ENCODE results near the gene LAMA2. TPM values are rescaled to one million over a fixed set of nuclear protein-coding genes. Genes with fewer than 3 reads are reported as not detected.

LAMA2 gene
- total RNA-seq, 4 donors from 2014 or later: 115 to 153 (median 134) TPM

- WGBS: 89% methylated on average over 3 of the region's 3 CpGs
- intact Hi-C loops (cut with DNase I): no loop called here
Observed at GRCh38 chr6:129516005-129516404, 633.1 kb downstream of the LAMA2 start.

GRCh38 chr6:129516787-129517186 lies 633.8 kb downstream of the LAMA2 start:
- Histone ChIP-seq H3K27ac (replicated peaks in 1 of 4) (no peak overlapping the region), H3K4me3 (no peak overlapping the region), H3K27me3 (no peaks in the 10 kb centered on the region), H3K4me1 (no peaks in the 10 kb centered on the region), H3K36me3 (peaks cover 0 to 63% (median 5%) of the 10 kb centered on the region in 4 donors), H3K9me3 (no peaks in the 10 kb centered on the region)
- intact Hi-C loops (cut with DNase I): no loop called here
- TF ChIP-seq CTCF (IDR thresholded peaks at IDR 0.05): no peak
- TF ChIP-seq POLR2AphosphoS5 (IDR thresholded peaks at IDR 0.05): no peak
- no peak for TF ChIP-seq POLR2A (IDR thresholded peaks at IDR 0.05; ENCODE audit: low read depth)
- TF ChIP-seq EP300 (IDR thresholded peaks at IDR 0.05): no peak
- WGBS: 69% methylated on average over 1 of the region's 1 CpG
- DNase-seq (ENCODE audit: extremely low spot score): no peak

More at GRCh38 chr6:129516005-129516404, 633.1 kb downstream of the LAMA2 start:
- no peaks in the 10 kb centered on the region for H3K4me1 ChIP-seq
- no peaks in the 10 kb centered on the region for H3K27me3 ChIP-seq
- H3K4me3 ChIP-seq: no peak overlapping the region
- no peak overlapping the region for H3K27ac ChIP-seq (replicated peaks in 1 of 4)
- peaks cover 0 to 68% (median 5%) of the 10 kb centered on the region in 4 donors for H3K36me3 ChIP-seq
- no peak for TF ChIP-seq CTCF (IDR thresholded peaks at IDR 0.05)
- TF ChIP-seq EP300 (IDR thresholded peaks at IDR 0.05): no peak
- TF ChIP-seq POLR2A (IDR thresholded peaks at IDR 0.05; ENCODE audit: low read depth): no peak
- TF ChIP-seq POLR2AphosphoS5 (IDR thresholded peaks at IDR 0.05): no peak
- no peaks in the 10 kb centered on the region for H3K9me3 ChIP-seq
- no peak for DNase-seq (ENCODE audit: extremely low spot score)

- TF ChIP-seq POLR2A (IDR thresholded peaks at IDR 0.05; ENCODE audit: low read depth) (no peak), POLR2AphosphoS5 (IDR thresholded peaks at IDR 0.05) (no peak), CTCF (IDR thresholded peaks at IDR 0.05) (no peak), EP300 (IDR thresholded peaks at IDR 0.05) (no peak)
- Histone ChIP-seq H3K27me3 (no peaks in the 10 kb centered on the region), H3K4me1 (no peaks in the 10 kb centered on the region), H3K4me3 (no peak overlapping the region), H3K27ac (replicated peaks in 1 of 4) (no peak overlapping the region), H3K36me3 (peaks cover 0 to 58% (median 5%) of the 10 kb centered on the region in 4 donors), H3K9me3 (no peaks in the 10 kb centered on the region)
- intact Hi-C loops (cut with DNase I): no loop called here
- 49% methylated on average over 2 of the region's 2 CpGs for WGBS
- DNase-seq (ENCODE audit: extremely low spot score): no peak
Observed at GRCh38 chr6:129517288-129517687, 634.4 kb downstream of the LAMA2 start.

GRCh38 chr6:129519750-129520149 lies 636.8 kb downstream of the LAMA2 start:
- H3K36me3 ChIP-seq: peaks cover 0 to 33% (median 5%) of the 10 kb centered on the region in 4 donors
- H3K4me3 ChIP-seq: no peak overlapping the region
- WGBS: 95% methylated on average over 2 of the region's 2 CpGs
- DNase-seq (ENCODE audit: extremely low spot score): no peak
- no peak overlapping the region for H3K27ac ChIP-seq (replicated peaks in 1 of 4)
- H3K9me3 ChIP-seq: no peaks in the 10 kb centered on the region
- intact Hi-C loops (cut with DNase I): no loop called here
- H3K27me3 ChIP-seq: no peaks in the 10 kb centered on the region
- H3K4me1 ChIP-seq: no peaks in the 10 kb centered on the region
- TF ChIP-seq POLR2A (IDR thresholded peaks at IDR 0.05; ENCODE audit: low read depth) (no peak), EP300 (IDR thresholded peaks at IDR 0.05) (no peak), POLR2AphosphoS5 (IDR thresholded peaks at IDR 0.05) (no peak), CTCF (IDR thresholded peaks at IDR 0.05) (no peak)

GRCh38 chr6:129521946-129522345 lies 639.0 kb downstream of the LAMA2 start:
- H3K4me1 ChIP-seq: no peaks in the 10 kb centered on the region
- no peak overlapping the region for H3K27ac ChIP-seq (replicated peaks in 1 of 4)
- no peak for TF ChIP-seq POLR2A (IDR thresholded peaks at IDR 0.05; ENCODE audit: low read depth)
- TF ChIP-seq CTCF (IDR thresholded peaks at IDR 0.05): no peak
- no peak for TF ChIP-seq EP300 (IDR thresholded peaks at IDR 0.05)
- no peak for TF ChIP-seq POLR2AphosphoS5 (IDR thresholded peaks at IDR 0.05)
- DNase-seq (ENCODE audit: extremely low spot score): no peak
- H3K36me3 ChIP-seq: peaks cover 0 to 11% (median 2%) of the 10 kb centered on the region in 4 donors
- WGBS: 43% methylated on average over 2 of the region's 2 CpGs
- no peak overlapping the region for H3K4me3 ChIP-seq
- intact Hi-C loops (cut with DNase I): no loop called here
- H3K27me3 ChIP-seq: no peaks in the 10 kb centered on the region
- no peaks in the 10 kb centered on the region for H3K9me3 ChIP-seq
